OCI-LY1 (cell line): ENCODE results near the gene MMP21.

Source experiments
- EZH2 ChIP-seq: fragments of 200-600 bp; sonication (generic), shearing (Covaris generic); IDR thresholded peaks from 2 replicates; pipeline ENCODE4 v1.8.0; 2017; ENCODE audit warnings: borderline replicate concordance, mixed run types, mild to moderate bottlenecking, antibody characterized with exemption, low read length, moderate library complexity, mixed read lengths
- TF ChIP-seq, protein P1 (sequence below): fragments of 200-600 bp; sonication (generic), shearing (Covaris generic); IDR thresholded peaks from 2 replicates; pipeline ENCODE4 v1.5.1; 2017; ENCODE audit warnings: mild to moderate bottlenecking, antibody characterized with exemption, low read length, moderate library complexity, mixed read lengths

DNA sequence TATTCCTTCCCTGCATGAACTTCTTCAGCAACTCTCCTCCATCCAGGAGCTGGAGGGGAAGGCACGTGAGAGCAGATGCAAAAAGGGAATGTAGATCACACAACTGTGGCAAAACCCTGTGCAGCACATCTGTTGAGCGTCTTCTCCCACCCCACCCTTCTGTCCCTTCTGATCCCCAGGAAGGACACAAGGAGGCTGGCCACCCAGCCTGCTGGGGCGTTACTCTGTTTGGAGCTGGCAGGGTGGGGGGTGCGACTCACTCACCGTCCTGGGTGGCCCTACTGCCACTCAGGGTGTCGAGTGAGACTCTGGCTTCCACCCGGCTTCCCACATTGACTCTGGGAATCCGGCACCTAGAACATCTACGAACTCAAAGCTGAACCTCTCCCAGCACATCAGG, 10.2 kb upstream of the MMP21 start:
- TF ChIP-seq, protein P1, sequence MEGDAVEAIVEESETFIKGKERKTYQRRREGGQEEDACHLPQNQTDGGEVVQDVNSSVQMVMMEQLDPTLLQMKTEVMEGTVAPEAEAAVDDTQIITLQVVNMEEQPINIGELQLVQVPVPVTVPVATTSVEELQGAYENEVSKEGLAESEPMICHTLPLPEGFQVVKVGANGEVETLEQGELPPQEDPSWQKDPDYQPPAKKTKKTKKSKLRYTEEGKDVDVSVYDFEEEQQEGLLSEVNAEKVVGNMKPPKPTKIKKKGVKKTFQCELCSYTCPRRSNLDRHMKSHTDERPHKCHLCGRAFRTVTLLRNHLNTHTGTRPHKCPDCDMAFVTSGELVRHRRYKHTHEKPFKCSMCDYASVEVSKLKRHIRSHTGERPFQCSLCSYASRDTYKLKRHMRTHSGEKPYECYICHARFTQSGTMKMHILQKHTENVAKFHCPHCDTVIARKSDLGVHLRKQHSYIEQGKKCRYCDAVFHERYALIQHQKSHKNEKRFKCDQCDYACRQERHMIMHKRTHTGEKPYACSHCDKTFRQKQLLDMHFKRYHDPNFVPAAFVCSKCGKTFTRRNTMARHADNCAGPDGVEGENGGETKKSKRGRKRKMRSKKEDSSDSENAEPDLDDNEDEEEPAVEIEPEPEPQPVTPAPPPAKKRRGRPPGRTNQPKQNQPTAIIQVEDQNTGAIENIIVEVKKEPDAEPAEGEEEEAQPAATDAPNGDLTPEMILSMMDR: no peak
- TF ChIP-seq EZH2: no peak
